Heart left ventricle (tissue), 16 donors: ENCODE measurements around the gene ATF4. TPM values are rescaled to one million over a fixed set of nuclear protein-coding genes. Genes with fewer than 3 reads are reported as not detected.
"Not testable (repeated sequence)": the region's sequence is repeated elsewhere in the genome, so short reads cannot be mapped to it uniquely, and the experiment has no call there.

Experiments
- ATAC-seq, 4 donors: fragments of 200-7000 bp; cut with Tn5 transposase; one replicate each; pipeline ENCODE4 v1.9.1; 2020 to 2022; ENCODE audit warnings: moderate library complexity in 4 of 4, mild to moderate bottlenecking in 3 of 4, moderate number of reproducible peaks in 1 of 4
- DNase-seq, 5 donors: peaks; one replicate each; pipeline ENCODE4 v3.0.0-alpha.2; 2020
- H3K27ac ChIP-seq, 12 donors: fragments of 200-600 bp; sonication (generic) in 4 of 12; one replicate each; pipeline versions ENCODE4 v1.5.0 to v1.8.0; 2016 to 2022; ENCODE audit warnings: mild to moderate bottlenecking in 2 of 12
- H3K27me3 ChIP-seq, 9 donors: fragments of 200-600 bp; sonication (generic) in 2 of 9; one replicate each; pipeline versions ENCODE4 v1.5.1 to v1.8.0; 2016 to 2022; ENCODE audit warnings: mild to moderate bottlenecking in 3 of 9
- H3K36me3 ChIP-seq, 9 donors: fragments of 200-600 bp; sonication (generic) in 2 of 9; one replicate each; pipeline versions ENCODE4 v1.5.0 to v1.8.0; 2018 to 2022; ENCODE audit warnings: mild to moderate bottlenecking in 2 of 9
- H3K4me1 ChIP-seq, 12 donors: fragments of 200-600 bp; sonication (generic) in 4 of 12; one replicate each; pipeline versions ENCODE4 v1.5.0 to v1.8.0; 2016 to 2022; ENCODE audit warnings: mild to moderate bottlenecking in 3 of 12
- H3K4me3 ChIP-seq, 12 donors: fragments of 200-600 bp; sonication (generic) in 4 of 12; one replicate each; pipeline versions ENCODE4 v1.5.0 to v1.8.0; 2017 to 2022; ENCODE audit warnings: mild to moderate bottlenecking in 9 of 12, moderate library complexity in 4 of 12
- H3K9me3 ChIP-seq, 12 donors: fragments of 200-600 bp; sonication (generic) in 4 of 12; one replicate each; pipeline versions ENCODE4 v1.5.0 to v1.8.0; 2016 to 2022; ENCODE audit warnings: mild to moderate bottlenecking in 1 of 12
- CTCF ChIP-seq, 12 donors: fragments of 200-600 bp; sonication (generic) in 4 of 12; IDR thresholded peaks; one replicate each; pipeline versions ENCODE4 v1.5.0 to v1.8.0; 2018 to 2022; ENCODE audit warnings: antibody characterized with exemption in 12 of 12, mild to moderate bottlenecking in 5 of 12
- POLR2A ChIP-seq, 2 donors: fragments of 450-650 bp; IDR thresholded peaks; one replicate each; pipeline ENCODE4 v1.6.1; 2017; ENCODE audit warnings: antibody characterized with exemption in 2 of 2, mild to moderate bottlenecking in 2 of 2, moderate library complexity in 2 of 2
- WGBS, 4 donors: extraction: QIAGEN DNeasy Blood & Tissue Kit in 2 of 4; methylation state at CpG; one replicate each; pipeline versions ENCODE4 v1.1.5 to v1.1.7; 2013 to 2018; 5-methylcytosine and 5-hydroxymethylcytosine counted together
- intact Hi-C, 10 donors: fragments of 100-400 bp; cut with DNase I; formaldehyde crosslinking; loops; one replicate each; pipeline versions ENCODE4 v1.11.1 to v1.14.2; 2022
- polyA plus RNA-seq, 2 donors: library from polyadenylated mRNA; stranded (reverse); fragments of 200-250 nt; gene quantifications; one replicate each; pipeline ENCODE4 v1.2.3, GENCODE V29; 2013
- total RNA-seq, 9 donors: library from RNA; depleted of rRNA in 2 of 9; stranded (reverse); fragments of >200 nt in 2 of 9; fragmentation: NEBNext Ultra II Directional in 3 of 9; extraction: Animal tissue kit (Norgen Biotek cat#: 25700) in 3 of 9; gene quantifications; one replicate each; pipeline versions ENCODE4 v1.1.0 to v1.2.4, GENCODE V29; 2016 to 2023
- donor health status: ischemic (EF 13 %, LVEDD 7.1; RV severe dilation, severe dysfunction).
- donor health status: healthy with polysubstance abuse.
- donor health status: DM: no; HTN: yes; CAD: no.
- donor health status: DM: no; HTN: no; CAD: no.
- donor health status: ischemic (EF 25% LVEDD 6.9; RV normal size, moderate dysfunction).
- donor health status: ischemic (EF 25% LVEDD 5.7; RV mildly dilated, moderate dysfunction).
- donor health status: healthy.
- donor health status: DM: yes; HTN: yes; CAD: no.
- donor health status: ischemic (EF 35%, LVEDD 5.7; RV mildly dilated, moderate dysfunction).
- donor health status: nonischemic (EF 11% LVEDD 7.7; RV severe dilation, severe dysfunction).
- donor health status: DM: yes; HTN: yes; CAD: no.
- donor health status: PGD.
- donor health status: ischemic (EF 29% LVEDD 5.4; RV normal size, mild dysfunction).
- donor health status: nonischemic (EF 23%, LVEDD 6.1; RV moderate dilation, normal function).

Gene ATF4
- total and polyA plus RNA-seq, 11 donors: 117 to 458 (median 176) TPM

GRCh38 chr22:39503630-39504029 is 16.7 kb upstream of the ATF4 start:
- Histone ChIP-seq H3K27ac (peak overlapping the region in 2 of 12 donors; percentile 84 to 93), H3K4me3 (peak overlapping the region in 11 of 12 donors; percentile 76 to 99 (median 95)), H3K36me3 (peaks cover 5 to 50% (median 45%) of the 10 kb centered on the region in 9 donors), H3K27me3 (no peaks in the 10 kb centered on the region), H3K4me1 (peaks cover 14 to 60% (median 40%) of the 10 kb centered on the region in 12 donors), H3K9me3 (no peaks in the 10 kb centered on the region)
- TF ChIP-seq POLR2A (IDR thresholded peaks at IDR 0.05) (no peak), CTCF (IDR thresholded peaks at IDR 0.05) (no peak)
- WGBS, 4 donors: 46 to 65% (median 54%) methylated on average over 6 of the region's 6 CpGs
- DNase-seq (no peak), ATAC-seq (no peak)
- intact Hi-C loops: loop anchor here in 7 of 10 donors (2.0 to 10.0 kb wide), 5 partner anchors 15 to 106 kb away; partner anchors contain the start of genes ATF4 (in 2 of the 7) and TAB1 (in 2 of the 7)

GRCh38 chr22:39504071-39504470 is 16.3 kb upstream of the ATF4 start:
- no peak overlapping the region for H3K27ac ChIP-seq
- TF ChIP-seq POLR2A (IDR thresholded peaks at IDR 0.05) (no peak), CTCF (IDR thresholded peaks at IDR 0.05) (no peak)
- H3K36me3 ChIP-seq: peaks cover 5 to 54% (median 49%) of the 10 kb centered on the region in 9 donors
- 89 to 93% (median 90%) methylated on average over 16 of the region's 16 CpGs for WGBS, 4 donors
- DNase-seq (no peak), ATAC-seq (no peak)
- intact Hi-C loops: loop anchor here in 5 of 10 donors (5.0 to 10.0 kb wide), 3 partner anchors 69 to 107 kb away; partner anchors contain the start of gene TAB1 (in 2 of the 5)
- peaks cover 14 to 57% (median 39%) of the 10 kb centered on the region in 12 donors for H3K4me1 ChIP-seq
- H3K4me3 ChIP-seq: peak overlapping the region in 3 of 12 donors; percentile 79 to 99 (median 82)
- no peaks in the 10 kb centered on the region for H3K27me3 ChIP-seq
- no peaks in the 10 kb centered on the region for H3K9me3 ChIP-seq

DNA sequence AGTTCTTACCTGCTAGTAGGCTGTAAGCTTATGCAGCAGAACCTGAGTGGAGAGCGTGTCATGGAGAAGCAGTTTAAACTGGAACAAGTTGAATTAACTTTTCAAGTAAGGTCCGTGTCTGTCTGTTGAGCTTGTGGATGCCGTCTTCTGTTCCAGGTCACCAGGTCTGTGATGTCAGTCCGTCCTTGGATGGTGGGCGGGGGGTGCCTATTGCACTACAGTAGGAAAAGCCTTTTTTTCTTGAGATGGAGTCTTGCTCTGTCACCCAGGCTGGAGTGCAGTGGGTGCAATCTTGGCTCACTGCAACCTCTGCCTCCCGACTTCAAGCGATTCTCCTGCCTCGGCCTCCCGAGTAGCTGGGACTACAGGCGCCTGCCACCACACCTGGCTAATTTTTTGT is 13.3 kb upstream of the ATF4 start:
- intact Hi-C loops: loop anchor here in 1 of 10 donors (10.0 kb wide), 1 partner anchor 72 kb away; no protein-coding TSS in a partner anchor
- ATAC-seq, H3K27ac ChIP-seq, H3K9me3 ChIP-seq, H3K27me3 ChIP-seq, H3K4me3 ChIP-seq: not testable (repeated sequence)
- H3K4me1 ChIP-seq: peaks cover 10 to 39% (median 19%) of the 10 kb centered on the region in 12 donors
- WGBS, 4 donors: 72 to 82% (median 77%) methylated on average over 10 of the region's 10 CpGs
- peaks cover 8 to 84% (median 79%) of the 10 kb centered on the region in 9 donors for H3K36me3 ChIP-seq
- DNase-seq: peak in 1 of 5 donors; percentile 13

DNA sequence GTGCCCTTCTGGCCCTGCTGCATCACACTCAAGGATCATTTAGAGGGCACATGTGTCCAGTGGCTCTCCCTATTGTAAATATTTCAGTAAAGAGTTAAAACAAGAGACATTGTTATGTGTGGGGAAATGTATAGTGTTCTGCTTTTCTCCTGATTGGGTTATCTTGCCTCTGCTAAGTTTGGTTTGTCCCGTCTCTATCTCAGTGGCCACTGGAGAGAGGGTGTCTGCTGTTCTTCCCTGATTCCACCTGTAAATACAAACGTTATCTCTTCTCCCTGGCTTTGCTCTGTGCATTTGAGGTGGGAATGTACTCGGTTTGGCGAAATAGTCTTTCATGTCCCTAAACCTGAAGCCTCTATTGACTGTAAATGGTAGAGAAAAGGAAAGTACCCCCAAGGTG is 12.0 kb upstream of the ATF4 start:
- H3K36me3 ChIP-seq: peaks cover 8 to 96% (median 93%) of the 10 kb centered on the region in 9 donors
- DNase-seq (no peak), ATAC-seq (no peak)
- TF ChIP-seq POLR2A (IDR thresholded peaks at IDR 0.05): no peak
- TF ChIP-seq CTCF (IDR thresholded peaks at IDR 0.05): no peak
- H3K27me3 ChIP-seq: no peaks in the 10 kb centered on the region
- no peak overlapping the region for H3K4me3 ChIP-seq
- intact Hi-C loops: loop anchor here in 1 of 10 donors (10.0 kb wide), 1 partner anchor 74 kb away; no protein-coding TSS in a partner anchor
- no peak overlapping the region for H3K27ac ChIP-seq
- peaks cover 4 to 32% (median 14%) of the 10 kb centered on the region in 12 donors for H3K4me1 ChIP-seq
- WGBS, 4 donors: 55 to 61% (median 58%) methylated on average over 4 of the region's 4 CpGs
- H3K9me3 ChIP-seq: no peaks in the 10 kb centered on the region
